Measurements from ENCODE around the gene ADGRA3. TPM values are rescaled to one million over a fixed set of nuclear protein-coding genes. Genes with fewer than 3 reads are reported as not detected.

ADGRA3 gene
- total RNA-seq, 1 experiment from 2014 or later: 57.5 TPM

DNA sequence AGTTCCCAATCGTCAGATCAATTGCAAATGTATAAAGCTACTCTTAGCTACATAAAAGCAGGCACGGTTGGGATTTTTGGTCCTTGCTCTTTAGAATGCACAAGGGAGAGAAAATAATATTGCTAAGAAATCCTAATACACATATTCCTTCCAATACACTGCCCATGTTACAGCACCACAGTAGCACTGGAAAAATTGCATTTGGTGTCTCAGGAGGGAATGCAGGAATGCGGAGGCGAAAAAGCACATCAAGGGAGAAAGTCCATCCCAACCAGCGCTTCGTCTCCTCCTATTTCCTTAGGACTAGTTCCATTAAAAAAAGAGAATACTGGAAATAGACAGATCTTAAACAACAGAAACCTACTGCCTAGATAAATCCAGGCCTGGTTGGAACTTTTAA lies 23.9 kb downstream of the ADGRA3 start:
- H3K27me3 ChIP-seq (replicated peaks; ENCODE audit: insufficient read depth, low read depth, low read length, poor library complexity): no peaks in the 10 kb centered on the region
- no peak overlapping the region for H3K4me3 ChIP-seq (ENCODE audit: low read depth, low read length, poor library complexity, severe bottlenecking)
- intact Hi-C loops (cut with micrococcal nuclease; ENCODE audit: unreplicated experiment): no loop called here
- no peak overlapping the region for H3K27ac ChIP-seq (ENCODE audit: low read depth, low read length, poor library complexity, severe bottlenecking)
- no TSS peak for BruUV-seq (replicated peaks)
- H3K36me3 ChIP-seq (ENCODE audit: insufficient read depth, low read length, poor library complexity, severe bottlenecking): no peaks in the 10 kb centered on the region
- DNase-seq (ENCODE audit: low spot score): no peak
- ChIA-PET POLR2A (ENCODE audit: low non-redundant PET) (no interaction called here), CTCF (no interaction called here)
- TF ChIP-seq, protein P1, sequence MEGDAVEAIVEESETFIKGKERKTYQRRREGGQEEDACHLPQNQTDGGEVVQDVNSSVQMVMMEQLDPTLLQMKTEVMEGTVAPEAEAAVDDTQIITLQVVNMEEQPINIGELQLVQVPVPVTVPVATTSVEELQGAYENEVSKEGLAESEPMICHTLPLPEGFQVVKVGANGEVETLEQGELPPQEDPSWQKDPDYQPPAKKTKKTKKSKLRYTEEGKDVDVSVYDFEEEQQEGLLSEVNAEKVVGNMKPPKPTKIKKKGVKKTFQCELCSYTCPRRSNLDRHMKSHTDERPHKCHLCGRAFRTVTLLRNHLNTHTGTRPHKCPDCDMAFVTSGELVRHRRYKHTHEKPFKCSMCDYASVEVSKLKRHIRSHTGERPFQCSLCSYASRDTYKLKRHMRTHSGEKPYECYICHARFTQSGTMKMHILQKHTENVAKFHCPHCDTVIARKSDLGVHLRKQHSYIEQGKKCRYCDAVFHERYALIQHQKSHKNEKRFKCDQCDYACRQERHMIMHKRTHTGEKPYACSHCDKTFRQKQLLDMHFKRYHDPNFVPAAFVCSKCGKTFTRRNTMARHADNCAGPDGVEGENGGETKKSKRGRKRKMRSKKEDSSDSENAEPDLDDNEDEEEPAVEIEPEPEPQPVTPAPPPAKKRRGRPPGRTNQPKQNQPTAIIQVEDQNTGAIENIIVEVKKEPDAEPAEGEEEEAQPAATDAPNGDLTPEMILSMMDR (conservative IDR thresholded peaks at IDR 0.05; ENCODE audit: low read depth, low read length): no peak
- TF ChIP-seq EZH2 (IDR thresholded peaks at IDR 0.05; ENCODE audit: borderline replicate concordance, low read depth, low read length, poor library complexity, severe bottlenecking): no peak
- peaks cover 7% of the 10 kb centered on the region for H3K9me3 ChIP-seq (ENCODE audit: low read depth, low read length, poor library complexity, severe bottlenecking)
- H3K4me1 ChIP-seq (ENCODE audit: insufficient read depth, low read length, poor library complexity, severe bottlenecking): peaks cover 2% of the 10 kb centered on the region

DNA sequence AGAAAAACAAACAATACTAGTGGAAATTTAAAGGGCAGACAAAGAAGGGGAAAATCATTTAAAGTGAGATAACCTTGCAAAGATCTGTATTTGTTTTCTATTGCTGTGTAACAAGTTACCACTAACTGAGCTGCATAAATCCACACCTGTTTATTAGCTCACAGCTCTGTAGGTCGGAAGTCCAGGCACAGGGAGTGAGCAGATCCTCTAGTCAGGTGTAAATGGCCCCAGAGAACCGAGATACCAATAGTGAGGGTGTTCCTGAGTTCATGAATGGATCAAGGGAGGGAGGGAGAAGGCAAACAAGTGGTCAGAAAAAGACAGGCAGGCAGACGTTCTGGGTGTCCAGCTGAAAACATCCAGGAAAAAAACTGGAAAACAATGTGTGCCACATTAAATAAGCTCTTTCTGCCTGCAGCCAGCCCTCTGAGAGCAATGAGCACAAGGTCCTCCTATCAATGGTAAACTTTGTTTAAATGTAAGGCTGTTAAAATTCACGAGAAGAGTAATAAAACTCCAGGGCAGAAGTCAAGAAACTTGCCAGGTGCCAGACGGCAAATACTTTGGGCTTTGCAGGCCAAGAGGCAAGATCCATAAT lies 25.0 kb downstream of the ADGRA3 start:
- Histone ChIP-seq H3K4me3 (ENCODE audit: low read depth, low read length, poor library complexity, severe bottlenecking) (no peak overlapping the region), H3K27ac (ENCODE audit: low read depth, low read length, poor library complexity, severe bottlenecking) (no peak overlapping the region), H3K36me3 (ENCODE audit: insufficient read depth, low read length, poor library complexity, severe bottlenecking) (no peaks in the 10 kb centered on the region), H3K9me3 (ENCODE audit: low read depth, low read length, poor library complexity, severe bottlenecking) (peaks cover 7% of the 10 kb centered on the region), H3K27me3 (replicated peaks; ENCODE audit: insufficient read depth, low read depth, low read length, poor library complexity) (no peaks in the 10 kb centered on the region), H3K4me1 (ENCODE audit: insufficient read depth, low read length, poor library complexity, severe bottlenecking) (peaks cover 12% of the 10 kb centered on the region)
- CTCF ChIA-PET: no interaction called here
- no TSS peak for BruUV-seq (replicated peaks)
- intact Hi-C loops (cut with micrococcal nuclease; ENCODE audit: unreplicated experiment): no loop called here
- no peak for TF ChIP-seq EZH2 (IDR thresholded peaks at IDR 0.05; ENCODE audit: borderline replicate concordance, low read depth, low read length, poor library complexity, severe bottlenecking)
- TF ChIP-seq, protein P1 (conservative IDR thresholded peaks at IDR 0.05; ENCODE audit: low read depth, low read length): no peak
- POLR2A ChIA-PET (ENCODE audit: low non-redundant PET): no interaction called here
- DNase-seq (ENCODE audit: low spot score): no peak

DNA sequence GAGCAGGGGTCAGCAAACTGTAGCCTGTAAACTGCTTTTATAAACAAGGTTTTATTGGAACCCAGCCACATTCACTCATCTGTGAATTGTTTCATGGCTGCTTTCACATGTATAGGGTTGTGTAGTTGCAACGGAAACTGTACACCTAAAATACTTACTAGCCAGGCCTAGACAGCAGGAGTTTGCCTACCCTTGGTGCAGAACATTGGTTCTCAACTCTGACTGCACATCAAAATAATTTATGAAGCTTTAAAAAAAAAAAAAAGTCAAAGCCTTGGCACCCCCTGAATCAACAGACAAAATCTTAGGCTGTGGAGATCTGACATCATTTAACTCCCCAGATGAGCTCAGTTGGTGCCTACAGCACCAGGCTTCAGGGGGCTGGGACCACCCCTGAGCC lies 27.8 kb downstream of the ADGRA3 start:
- Histone ChIP-seq H3K9me3 (ENCODE audit: low read depth, low read length, poor library complexity, severe bottlenecking) (peaks cover 7% of the 10 kb centered on the region), H3K36me3 (ENCODE audit: insufficient read depth, low read length, poor library complexity, severe bottlenecking) (no peaks in the 10 kb centered on the region), H3K4me1 (ENCODE audit: insufficient read depth, low read length, poor library complexity, severe bottlenecking) (peaks cover 39% of the 10 kb centered on the region), H3K27me3 (replicated peaks; ENCODE audit: insufficient read depth, low read depth, low read length, poor library complexity) (no peaks in the 10 kb centered on the region), H3K27ac (ENCODE audit: low read depth, low read length, poor library complexity, severe bottlenecking) (no peak overlapping the region), H3K4me3 (ENCODE audit: low read depth, low read length, poor library complexity, severe bottlenecking) (no peak overlapping the region)
- ChIA-PET POLR2A (ENCODE audit: low non-redundant PET) (no interaction called here), CTCF (no interaction called here)
- no peak for DNase-seq (ENCODE audit: low spot score)
- no TSS peak for BruUV-seq (replicated peaks)
- TF ChIP-seq EZH2 (IDR thresholded peaks at IDR 0.05; ENCODE audit: borderline replicate concordance, low read depth, low read length, poor library complexity, severe bottlenecking): no peak
- TF ChIP-seq, protein P1 (conservative IDR thresholded peaks at IDR 0.05; ENCODE audit: low read depth, low read length): no peak
- intact Hi-C loops (cut with micrococcal nuclease; ENCODE audit: unreplicated experiment): no loop called here

Measured in A673 (cell line).